ENCODE results near the gene ANTKMT. TPM values are rescaled to one million over a fixed set of nuclear protein-coding genes. Genes with fewer than 3 reads are reported as not detected.

ANTKMT gene
- total and polyA plus RNA-seq, 2 of the 8 experiments (the other 6 are each of a cell fraction or from before 2014, with no cell fraction given), result 26.5 to 26.6 TPM

GRCh38 chr16:724188-725040 is 3.5 kb downstream of the ANTKMT start (continued):
- TF ChIP-seq ATF2 (IDR thresholded peaks at IDR 0.05; ENCODE audit: low read length) (no peak), RFX5 (IDR thresholded peaks at IDR 0.05; ENCODE audit: borderline replicate concordance, low read depth, low read length) (no peak), CREB1 (IDR thresholded peaks at IDR 0.05) (no peak), USF2 (IDR thresholded peaks at IDR 0.05; ENCODE audit: low read length) (no peak), SIRT6 (IDR thresholded peaks at IDR 0.05; ENCODE audit: low read length) (no peak), SAP30 (IDR thresholded peaks at IDR 0.05; ENCODE audit: insufficient read depth, insufficient replicate concordance, low read length) (no peak), TCF12 (IDR thresholded peaks at IDR 0.05; ENCODE audit: low read depth, low read length) (no peak)
